ENCODE measurements around the gene MAT2A.
"Not testable (repeated sequence)": the region's sequence is repeated elsewhere in the genome, so short reads cannot be mapped to it uniquely, and the experiment has no call there.

MAT2A gene

DNA sequence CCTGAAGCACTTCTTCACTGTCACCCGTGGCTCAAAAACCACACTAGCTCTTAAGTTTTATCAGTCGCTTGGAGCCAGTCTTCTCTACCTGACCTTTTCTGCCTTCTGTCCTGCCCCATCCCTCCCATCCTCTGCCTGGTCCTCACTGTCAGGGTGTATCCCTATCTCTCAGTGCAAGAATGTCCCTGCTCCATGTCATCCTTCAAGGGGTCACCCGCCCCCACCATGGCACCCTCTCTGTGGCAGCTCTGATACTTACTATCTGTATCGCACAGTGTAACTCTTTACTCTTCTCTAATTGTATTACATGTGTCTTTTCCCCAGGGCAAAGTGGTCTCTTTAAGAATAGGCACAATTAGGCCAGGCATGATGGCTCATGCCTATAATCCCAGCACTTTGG lies 49.7 kb downstream of the MAT2A start:
- Histone ChIP-seq H3K4me3 (ENCODE audit: low read depth, low read length) (no peak overlapping the region), H3K9ac (ENCODE audit: low read depth, low read length) (no peak overlapping the region), H3K27me3 (ENCODE audit: control insufficient read depth, insufficient read depth, low read length) (peaks cover 30% of the 10 kb centered on the region), H3K4me1 (ENCODE audit: control insufficient read depth, insufficient read depth, low read length) (peaks cover 2% of the 10 kb centered on the region), H3K9me3 (ENCODE audit: control insufficient read depth, insufficient read depth, low read length) (no peaks in the 10 kb centered on the region), H3K36me3 (ENCODE audit: control insufficient read depth, insufficient read depth, low read length) (no peaks in the 10 kb centered on the region)

DNA sequence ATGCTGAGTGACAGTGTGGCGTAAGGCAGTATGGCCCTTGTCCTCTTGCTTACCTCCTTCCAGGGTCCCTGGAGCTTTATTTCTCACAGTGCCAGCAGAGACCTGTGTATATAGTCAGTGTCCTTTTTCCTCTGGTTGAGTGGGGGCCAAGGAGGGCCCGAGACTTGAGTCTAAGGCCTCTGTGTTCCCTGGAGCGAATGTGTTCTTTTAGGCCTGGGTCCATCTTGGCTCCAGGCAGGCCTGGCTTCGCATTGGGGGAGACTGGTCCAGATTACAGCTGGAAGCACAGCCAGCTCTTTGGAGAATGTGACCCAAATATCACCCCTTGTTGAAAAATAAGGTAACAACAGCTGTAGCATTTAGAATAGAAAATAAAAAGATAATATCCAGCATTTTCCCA lies 50.2 kb downstream of the MAT2A start:
- Histone ChIP-seq H3K4me1 (ENCODE audit: control insufficient read depth, insufficient read depth, low read length) (peaks cover 2% of the 10 kb centered on the region), H3K4me3 (ENCODE audit: low read depth, low read length) (no peak overlapping the region), H3K9ac (ENCODE audit: low read depth, low read length) (no peak overlapping the region), H3K9me3 (ENCODE audit: control insufficient read depth, insufficient read depth, low read length) (no peaks in the 10 kb centered on the region), H3K36me3 (ENCODE audit: control insufficient read depth, insufficient read depth, low read length) (no peaks in the 10 kb centered on the region), H3K27me3 (ENCODE audit: control insufficient read depth, insufficient read depth, low read length) (peaks cover 24% of the 10 kb centered on the region)

DNA sequence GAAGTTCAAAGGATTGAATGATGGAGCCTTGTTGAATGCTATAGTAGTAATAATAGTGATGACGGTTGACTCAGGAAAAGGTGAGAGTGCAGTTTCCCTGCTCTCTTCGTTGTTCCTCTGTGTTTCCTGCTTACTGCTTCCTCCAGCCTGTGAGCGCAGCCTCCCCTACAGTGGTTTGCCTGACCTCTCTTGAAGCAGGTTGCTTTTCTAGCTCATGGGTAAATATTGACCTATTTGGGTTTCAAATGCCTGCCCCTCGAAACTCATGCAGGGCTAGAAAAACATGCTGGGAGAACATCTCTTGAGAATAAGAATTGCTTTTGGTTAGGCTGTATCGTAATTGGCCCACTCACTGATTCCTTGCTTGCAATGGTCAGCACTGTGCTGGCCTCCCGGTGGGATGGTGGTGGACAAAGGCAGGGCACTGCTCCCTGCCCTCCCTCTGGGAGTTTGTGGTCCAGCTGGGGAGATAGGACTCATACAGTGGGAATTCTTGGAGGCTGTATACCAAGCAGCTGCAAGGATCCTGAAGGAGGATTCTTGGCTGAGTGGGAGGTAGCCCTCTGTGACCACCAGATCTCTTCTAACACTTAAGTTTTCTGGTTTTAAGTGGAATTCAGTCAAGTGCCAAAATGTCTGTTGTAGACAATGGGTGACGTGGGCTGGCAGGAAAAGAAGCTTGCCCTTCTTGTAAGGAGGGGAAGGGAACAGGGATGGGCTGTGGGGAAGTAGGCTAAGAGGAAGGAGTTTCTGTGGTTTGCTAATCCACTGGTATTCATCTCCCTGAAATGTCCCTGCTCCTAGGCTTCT lies 51.2 kb downstream of the MAT2A start:
- no peaks in the 10 kb centered on the region for H3K9me3 ChIP-seq (ENCODE audit: control insufficient read depth, insufficient read depth, low read length)
- no peaks in the 10 kb centered on the region for H3K36me3 ChIP-seq (ENCODE audit: control insufficient read depth, insufficient read depth, low read length)
- peaks cover 15% of the 10 kb centered on the region for H3K27me3 ChIP-seq (ENCODE audit: control insufficient read depth, insufficient read depth, low read length)
- no peak overlapping the region for H3K4me3 ChIP-seq (ENCODE audit: low read depth, low read length)
- no peak overlapping the region for H3K9ac ChIP-seq (ENCODE audit: low read depth, low read length)
- H3K4me1 ChIP-seq (ENCODE audit: control insufficient read depth, insufficient read depth, low read length), result no peaks in the 10 kb centered on the region

DNA sequence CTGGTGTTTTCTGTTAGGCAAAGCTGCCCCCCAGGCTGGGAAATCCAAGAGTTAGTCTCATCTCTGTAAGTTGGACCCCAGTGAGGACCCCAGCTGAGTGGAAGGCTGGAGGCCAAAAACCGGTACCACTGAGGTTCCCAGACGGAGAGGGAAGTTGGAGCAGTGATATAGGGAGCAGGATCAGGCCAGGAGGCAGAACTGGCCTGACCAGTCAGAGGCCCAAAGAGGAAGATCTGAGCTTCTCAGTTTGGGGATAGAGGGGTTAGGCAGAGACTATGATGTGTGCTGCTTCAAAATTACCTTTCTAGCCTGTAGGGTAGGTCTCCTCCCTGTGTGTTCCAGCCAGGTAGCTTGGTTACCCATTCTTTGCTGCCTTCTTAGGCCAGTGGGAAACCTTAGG lies 52.0 kb downstream of the MAT2A start:
- Histone ChIP-seq H3K4me1 (ENCODE audit: control insufficient read depth, insufficient read depth, low read length) (no peaks in the 10 kb centered on the region), H3K9me3 (ENCODE audit: control insufficient read depth, insufficient read depth, low read length) (no peaks in the 10 kb centered on the region), H3K27me3 (ENCODE audit: control insufficient read depth, insufficient read depth, low read length) (peaks cover 8% of the 10 kb centered on the region), H3K4me3 (ENCODE audit: low read depth, low read length) (no peak overlapping the region), H3K36me3 (ENCODE audit: control insufficient read depth, insufficient read depth, low read length) (no peaks in the 10 kb centered on the region), H3K9ac (ENCODE audit: low read depth, low read length) (no peak overlapping the region)

DNA sequence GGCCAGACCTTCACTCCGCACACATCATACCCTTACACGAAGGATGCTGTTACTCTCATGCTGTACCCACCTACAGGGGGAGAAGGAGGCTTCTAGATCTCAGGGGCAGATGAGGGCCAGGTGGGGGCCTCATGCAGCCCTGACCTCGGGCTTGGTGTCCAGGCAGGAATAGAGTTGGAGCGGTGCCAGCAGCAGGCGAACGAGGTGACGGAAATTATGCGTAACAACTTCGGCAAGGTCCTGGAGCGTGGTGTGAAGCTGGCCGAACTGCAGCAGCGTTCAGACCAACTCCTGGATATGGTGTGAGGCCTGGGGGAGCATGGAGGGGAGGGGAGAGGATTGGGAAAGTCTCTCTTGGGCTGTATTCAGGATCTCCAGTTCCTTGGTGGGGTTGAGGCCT lies 52.6 kb downstream of the MAT2A start:
- Histone ChIP-seq H3K9me3 (ENCODE audit: control insufficient read depth, insufficient read depth, low read length) (no peaks in the 10 kb centered on the region), H3K4me1 (ENCODE audit: control insufficient read depth, insufficient read depth, low read length) (peaks cover 4% of the 10 kb centered on the region), H3K4me3 (ENCODE audit: low read depth, low read length) (no peak overlapping the region), H3K27me3 (ENCODE audit: control insufficient read depth, insufficient read depth, low read length) (peaks cover 6% of the 10 kb centered on the region), H3K36me3 (ENCODE audit: control insufficient read depth, insufficient read depth, low read length) (no peaks in the 10 kb centered on the region), H3K9ac (ENCODE audit: low read depth, low read length) (no peak overlapping the region)

DNA sequence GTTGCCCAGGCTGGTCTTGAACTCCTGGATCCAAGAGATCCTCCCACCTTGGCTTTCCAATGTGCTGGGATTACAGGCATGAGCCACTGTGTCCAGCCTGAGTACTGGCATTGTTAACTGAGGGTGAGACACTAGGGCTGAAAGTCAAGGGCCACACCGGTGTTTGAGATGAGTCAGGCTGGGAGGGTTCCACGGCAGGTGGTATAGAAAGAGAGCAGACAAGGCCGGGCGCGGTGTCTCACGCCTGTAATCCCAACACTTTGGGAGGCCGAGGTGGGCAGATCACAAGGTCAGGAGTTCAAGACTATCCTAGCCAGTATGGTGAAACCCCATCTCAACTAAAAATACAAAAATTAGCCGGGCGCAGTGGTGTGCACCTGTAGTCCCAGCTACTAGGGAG lies 53.3 kb downstream of the MAT2A start:
- H3K36me3 ChIP-seq (ENCODE audit: control insufficient read depth, insufficient read depth, low read length); H3K9me3 ChIP-seq (ENCODE audit: control insufficient read depth, insufficient read depth, low read length); H3K4me1 ChIP-seq (ENCODE audit: control insufficient read depth, insufficient read depth, low read length); H3K4me3 ChIP-seq (ENCODE audit: low read depth, low read length); H3K27me3 ChIP-seq (ENCODE audit: control insufficient read depth, insufficient read depth, low read length); H3K9ac ChIP-seq (ENCODE audit: low read depth, low read length): not testable (repeated sequence)

DNA sequence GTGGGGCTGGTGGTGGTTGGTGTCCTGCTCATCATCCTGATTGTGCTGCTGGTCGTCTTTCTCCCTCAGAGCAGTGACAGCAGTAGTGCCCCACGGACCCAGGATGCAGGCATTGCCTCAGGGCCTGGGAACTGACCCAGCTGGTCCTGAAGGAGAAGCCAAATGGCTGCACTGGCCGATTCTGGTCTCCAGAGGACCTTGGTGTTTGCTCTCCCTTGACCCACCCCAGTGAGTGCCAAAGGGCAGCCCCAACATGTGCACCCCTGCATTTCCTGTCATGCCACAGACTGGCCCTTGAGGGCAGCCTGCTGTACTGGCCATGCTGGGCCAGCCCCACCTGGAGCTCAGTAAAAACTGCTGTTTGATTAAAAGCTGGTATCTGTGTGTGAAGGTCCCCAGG lies 54.1 kb downstream of the MAT2A start:
- Histone ChIP-seq H3K4me3 (ENCODE audit: low read depth, low read length) (no peak overlapping the region), H3K9me3 (ENCODE audit: control insufficient read depth, insufficient read depth, low read length) (no peaks in the 10 kb centered on the region), H3K9ac (ENCODE audit: low read depth, low read length) (no peak overlapping the region), H3K36me3 (ENCODE audit: control insufficient read depth, insufficient read depth, low read length) (peaks cover 5% of the 10 kb centered on the region), H3K27me3 (ENCODE audit: control insufficient read depth, insufficient read depth, low read length) (peaks cover 6% of the 10 kb centered on the region), H3K4me1 (ENCODE audit: control insufficient read depth, insufficient read depth, low read length) (peaks cover 4% of the 10 kb centered on the region)

Measured in iPS-15b (cell line).